GM12878 (cell line): Measurements from ENCODE around the gene GSG1L.

Experiments used
- CHD4 ChIP-seq: fragments of 200-600 bp; sonication (generic); IDR thresholded peaks from 2 replicates; pipeline ENCODE4 v1.6.1; 2016; ENCODE audit warnings: mild to moderate bottlenecking
- EZH2 ChIP-seq: IDR thresholded peaks from 2 replicates; pipeline ENCODE4 v1.6.1; 2012; ENCODE audit warnings: low read depth, mild to moderate bottlenecking, control low read depth, inconsistent platforms, low read length, borderline replicate concordance; ENCODE audit not compliant: control insufficient read depth
- LARP7 ChIP-seq: fragments of 450-650 bp; IDR thresholded peaks from 2 replicates; pipeline ENCODE4 v1.6.1; 2017; ENCODE audit warnings: mild to moderate bottlenecking
- RAD21 ChIP-seq: IDR thresholded peaks from 2 replicates; pipeline ENCODE4 v1.6.1; 2011; ENCODE audit warnings: mild to moderate bottlenecking, low read depth, low read length, moderate library complexity; ENCODE audit not compliant: insufficient read depth
- TAF1 ChIP-seq: IDR thresholded peaks from 2 replicates; pipeline ENCODE4 v1.6.1; 2011; ENCODE audit warnings: mild to moderate bottlenecking, low read depth, low read length, borderline replicate concordance
- TF ChIP-seq, protein P1 (sequence below), 3 experiments: IDR thresholded peaks in 2 of 3; conservative IDR thresholded peaks in 1 of 3; 2 replicates each; pipeline ENCODE4 v1.5.1; 2011; ENCODE audit warnings: low read depth in 3 of 3, low read length in 3 of 3, mild to moderate bottlenecking in 3 of 3, control low read depth in 2 of 3, moderate library complexity in 2 of 3, inconsistent platforms in 1 of 3, mixed read lengths in 1 of 3; ENCODE audit not compliant: control insufficient read depth in 2 of 3, insufficient read depth in 1 of 3; ENCODE audit errors: extremely low read depth in 1 of 3

DNA sequence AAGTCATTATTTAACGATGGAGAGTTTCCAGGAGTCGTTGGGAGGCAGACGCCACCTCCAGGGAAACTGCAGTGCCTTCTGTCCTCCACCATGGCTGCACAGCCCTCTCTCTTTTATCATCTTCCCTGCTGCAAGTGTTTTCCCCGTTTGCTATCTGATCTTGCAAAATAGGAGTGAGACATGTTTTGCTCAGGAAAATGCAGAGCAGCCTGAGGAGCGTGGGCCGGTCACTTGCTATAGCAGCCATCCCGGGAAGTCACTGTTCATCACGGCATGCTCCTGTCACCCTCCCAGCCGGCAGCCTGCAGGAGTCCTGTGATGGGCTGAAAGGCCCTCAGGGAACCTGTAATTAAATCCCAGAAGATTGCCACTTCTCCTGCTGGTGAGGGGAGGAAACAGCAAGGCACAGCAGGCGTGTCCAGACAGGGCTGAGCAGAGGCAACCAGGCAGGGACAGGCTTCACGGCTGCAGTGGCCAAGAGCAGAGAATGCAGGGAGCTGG, 143.1 kb downstream of the GSG1L start:
- TF ChIP-seq CHD4: no peak
- no peak for TF ChIP-seq RAD21
- no peak for TF ChIP-seq LARP7
- TF ChIP-seq, protein P1, sequence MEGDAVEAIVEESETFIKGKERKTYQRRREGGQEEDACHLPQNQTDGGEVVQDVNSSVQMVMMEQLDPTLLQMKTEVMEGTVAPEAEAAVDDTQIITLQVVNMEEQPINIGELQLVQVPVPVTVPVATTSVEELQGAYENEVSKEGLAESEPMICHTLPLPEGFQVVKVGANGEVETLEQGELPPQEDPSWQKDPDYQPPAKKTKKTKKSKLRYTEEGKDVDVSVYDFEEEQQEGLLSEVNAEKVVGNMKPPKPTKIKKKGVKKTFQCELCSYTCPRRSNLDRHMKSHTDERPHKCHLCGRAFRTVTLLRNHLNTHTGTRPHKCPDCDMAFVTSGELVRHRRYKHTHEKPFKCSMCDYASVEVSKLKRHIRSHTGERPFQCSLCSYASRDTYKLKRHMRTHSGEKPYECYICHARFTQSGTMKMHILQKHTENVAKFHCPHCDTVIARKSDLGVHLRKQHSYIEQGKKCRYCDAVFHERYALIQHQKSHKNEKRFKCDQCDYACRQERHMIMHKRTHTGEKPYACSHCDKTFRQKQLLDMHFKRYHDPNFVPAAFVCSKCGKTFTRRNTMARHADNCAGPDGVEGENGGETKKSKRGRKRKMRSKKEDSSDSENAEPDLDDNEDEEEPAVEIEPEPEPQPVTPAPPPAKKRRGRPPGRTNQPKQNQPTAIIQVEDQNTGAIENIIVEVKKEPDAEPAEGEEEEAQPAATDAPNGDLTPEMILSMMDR (IDR thresholded peaks at IDR 0.05 in 2 of 3, conservative IDR thresholded peaks at IDR 0.05 in 1 of 3; ENCODE audit: control insufficient read depth in 2 of 3, extremely low read depth in 1 of 3, insufficient read depth in 1 of 3, low read depth in 3 of 3, low read length in 3 of 3): 0 out of 6 replicates have a peak, but pooled peaks of 1 of the 3 experiments have one; percentile 8
- no peak for TF ChIP-seq EZH2
- TF ChIP-seq TAF1: no peak
